NCI-H128 (cell line): Measurements from ENCODE around the gene CELSR2.
"Not testable (repeated sequence)": the region's sequence is repeated elsewhere in the genome, so short reads cannot be mapped to it uniquely, and the experiment has no call there.

ENCODE experiments used
- DNase-seq: peaks from one replicate; lab custom pipeline; 2025; ENCODE audit not compliant: unreplicated experiment; lab: John Stamatoyannopoulos, UW

Gene CELSR2

DNA sequence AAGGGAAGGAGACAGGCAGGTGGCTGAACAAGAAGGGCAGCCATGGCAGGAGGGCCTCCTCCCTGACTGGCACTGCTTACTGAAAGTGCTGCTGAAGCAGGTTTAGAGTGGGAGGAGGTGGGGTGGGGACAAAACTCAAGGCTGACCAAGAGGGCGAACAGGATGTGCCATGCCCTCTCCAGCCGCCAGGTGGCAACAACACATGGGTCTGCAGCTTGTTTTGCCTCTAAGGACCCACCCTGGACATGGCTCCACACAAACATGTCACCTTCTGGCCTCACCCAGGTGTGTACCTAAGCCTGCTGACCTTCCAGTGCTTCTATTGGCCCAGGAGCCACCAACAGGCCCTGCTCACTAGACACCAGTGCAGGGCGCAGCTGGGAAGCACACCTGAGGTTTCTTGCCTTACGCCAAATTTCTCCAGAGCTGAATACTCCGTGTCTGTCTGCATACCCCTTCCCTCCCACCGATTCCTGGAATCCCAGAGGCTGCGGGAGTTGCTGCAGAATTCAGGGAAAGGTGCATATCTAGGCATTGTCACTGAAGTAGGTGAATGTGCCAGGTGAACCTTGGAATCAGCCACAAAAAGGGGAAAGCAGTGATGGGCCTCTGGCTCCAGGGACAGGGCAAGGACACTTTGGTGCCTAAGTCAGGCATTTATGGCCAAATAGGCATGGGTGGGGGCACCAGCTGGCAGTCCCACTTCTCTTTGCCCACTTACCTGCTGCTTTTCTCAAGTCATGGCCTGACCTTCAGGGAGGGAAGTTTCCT is 28.3 kb downstream of the CELSR2 start:
- no peak for DNase-seq

DNA sequence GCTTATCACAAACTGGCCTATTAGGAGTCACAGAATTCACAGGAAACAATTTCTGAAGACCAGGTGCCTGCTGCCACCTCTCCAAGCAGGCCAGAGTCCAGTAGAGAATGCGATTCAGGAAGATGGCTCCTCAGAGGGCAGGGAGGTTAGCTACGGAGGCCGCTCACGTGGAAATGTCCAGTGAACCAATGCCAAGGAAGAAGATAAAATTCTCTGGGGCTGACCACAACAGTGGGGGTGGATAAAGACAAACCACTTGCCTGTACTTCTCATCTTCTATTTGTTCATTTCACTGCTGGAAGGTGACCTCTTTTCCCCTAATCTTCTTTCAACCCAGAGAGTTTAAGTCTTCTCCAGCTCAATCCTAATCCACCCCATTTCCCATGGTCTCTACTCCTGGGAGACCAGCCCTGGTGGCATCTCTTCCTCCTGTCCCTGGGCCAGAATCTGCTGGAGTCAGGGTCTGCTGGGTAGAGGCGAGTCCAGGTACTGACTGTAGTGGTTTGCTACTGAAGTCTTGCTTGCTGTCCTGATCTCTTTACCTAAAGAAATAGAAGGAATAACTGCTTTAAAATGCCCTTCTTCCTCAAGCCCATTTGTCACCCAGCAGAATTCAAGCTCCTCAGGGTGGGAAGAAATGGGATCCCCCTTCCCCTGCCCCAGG is 30.4 kb downstream of the CELSR2 start:
- DNase-seq: no peak

DNA sequence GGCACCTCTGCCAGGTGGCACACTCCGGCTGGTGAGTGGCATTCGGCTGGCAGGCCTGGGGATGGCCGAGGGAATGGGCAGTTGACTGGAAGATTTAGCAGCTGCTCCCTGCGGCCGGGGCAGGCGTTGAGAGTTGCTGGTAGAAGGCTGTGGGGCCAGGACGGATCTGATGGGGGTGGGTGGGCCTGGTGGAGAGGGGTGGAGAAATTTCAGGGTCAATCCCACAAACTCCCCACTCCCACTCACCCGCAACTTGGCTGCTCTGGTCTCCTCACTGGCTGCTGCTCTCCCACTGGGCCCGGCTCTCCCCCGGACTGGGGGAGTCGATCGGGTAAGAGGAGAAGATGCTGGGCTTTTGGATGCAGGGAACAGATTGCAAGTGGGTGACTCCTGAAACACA is 31.5 kb downstream of the CELSR2 start:
- DNase-seq: no peak

DNA sequence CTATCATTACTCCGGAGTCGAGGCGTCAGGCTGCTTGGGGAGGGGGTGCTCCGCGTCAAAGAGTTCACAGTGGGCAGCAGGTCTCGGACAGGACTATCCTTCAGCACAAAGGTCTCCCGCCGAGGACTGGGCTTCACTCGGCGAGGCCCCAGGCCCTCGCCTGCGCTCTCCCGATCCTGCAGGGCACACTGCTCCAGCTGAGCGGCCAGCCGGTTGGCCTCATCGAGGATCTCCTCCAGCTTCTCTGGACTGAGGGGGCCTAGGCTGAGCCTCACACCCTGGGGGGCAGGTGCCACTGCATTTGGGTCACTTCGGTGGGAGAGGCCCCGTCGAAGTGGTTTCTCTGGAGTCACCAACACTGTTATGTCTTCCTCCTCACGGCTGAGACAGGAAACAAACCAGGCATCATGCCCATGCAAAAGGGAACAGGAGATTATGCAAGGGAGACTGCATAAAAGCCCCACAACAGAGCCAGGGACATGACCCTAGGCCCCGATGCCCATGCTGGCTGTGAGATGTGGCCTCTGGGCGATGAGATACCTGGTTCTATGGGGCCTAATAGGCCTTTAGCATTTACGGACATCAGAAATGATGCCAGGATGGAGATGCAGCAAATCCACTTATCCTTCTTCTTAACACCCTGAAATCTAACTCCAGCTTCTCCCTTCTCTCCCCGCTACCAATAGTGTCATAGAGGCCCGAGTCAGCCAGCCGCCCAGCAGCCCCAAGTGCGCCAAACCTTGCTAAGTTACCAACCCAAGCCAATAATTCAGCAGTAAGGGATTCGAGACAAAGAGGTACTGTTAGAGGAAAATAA is 32.5 kb downstream of the CELSR2 start:
- DNase-seq: no peak

DNA sequence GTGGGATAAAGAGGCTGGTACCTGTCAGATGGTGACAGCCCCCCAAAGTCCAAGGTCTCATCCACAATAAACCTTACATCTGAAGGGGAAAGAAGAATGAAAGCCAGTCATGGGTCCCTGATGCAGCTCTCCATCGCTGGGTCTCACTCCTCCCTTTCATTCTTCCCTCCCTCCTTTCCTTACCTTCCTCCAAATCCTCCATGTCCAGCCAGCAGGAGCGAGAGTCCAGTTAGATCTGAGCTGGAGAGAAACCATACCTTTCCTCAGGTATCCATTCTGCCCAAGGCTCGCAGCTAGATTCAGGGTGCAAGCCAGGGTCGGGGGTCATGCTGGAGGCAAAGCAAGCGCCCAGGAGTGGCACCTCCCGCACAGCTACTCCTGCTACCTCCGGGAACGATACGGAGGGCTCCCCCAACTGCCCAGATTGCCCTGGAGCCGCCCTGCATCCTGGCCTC is 33.2 kb downstream of the CELSR2 start:
- DNase-seq: no peak

DNA sequence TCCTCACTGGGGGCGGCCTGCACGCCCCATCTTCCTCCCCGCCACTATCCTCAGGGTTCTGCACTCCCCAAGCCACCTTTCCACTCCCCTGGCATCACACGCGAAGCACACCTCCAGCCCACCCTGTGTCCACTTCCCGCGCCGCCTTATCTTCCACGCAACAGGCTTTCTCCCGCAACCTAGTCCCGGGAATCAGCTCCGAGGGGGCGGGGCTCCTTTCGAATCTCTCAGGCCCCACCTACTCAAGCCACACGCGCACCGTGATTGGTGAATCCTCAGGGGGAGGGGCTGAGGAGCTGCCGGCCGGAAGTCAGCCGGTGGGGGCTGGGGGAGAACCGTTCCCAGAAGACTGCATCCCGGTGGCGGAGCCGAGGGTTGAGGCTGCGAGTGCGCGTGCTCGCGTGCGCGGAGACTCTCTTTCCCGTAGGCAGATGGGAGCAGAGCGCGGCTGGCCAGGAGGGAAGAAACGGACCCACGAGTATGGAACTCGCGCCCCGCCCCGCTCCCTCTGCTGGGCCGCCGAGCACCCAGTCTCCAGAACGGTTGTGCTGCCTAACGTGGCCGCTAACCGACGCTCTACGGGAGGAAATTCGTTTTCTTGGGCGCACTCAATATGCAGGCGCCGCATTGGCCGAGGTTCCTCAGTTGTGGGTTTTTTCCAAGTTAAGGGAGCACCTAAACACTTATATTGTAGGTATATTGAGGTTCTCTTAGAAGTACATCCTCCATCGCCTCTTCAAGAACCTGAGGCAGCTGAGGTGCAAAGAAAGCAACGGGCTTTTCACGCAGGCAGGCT is 33.8 kb downstream of the CELSR2 start, which contains the start of gene PSRC1:
TSS of gene PSRC1 (minus strand) at position 194 of the 796 bp plus-strand sequence.
- peak; percentile 96 for DNase-seq

DNA sequence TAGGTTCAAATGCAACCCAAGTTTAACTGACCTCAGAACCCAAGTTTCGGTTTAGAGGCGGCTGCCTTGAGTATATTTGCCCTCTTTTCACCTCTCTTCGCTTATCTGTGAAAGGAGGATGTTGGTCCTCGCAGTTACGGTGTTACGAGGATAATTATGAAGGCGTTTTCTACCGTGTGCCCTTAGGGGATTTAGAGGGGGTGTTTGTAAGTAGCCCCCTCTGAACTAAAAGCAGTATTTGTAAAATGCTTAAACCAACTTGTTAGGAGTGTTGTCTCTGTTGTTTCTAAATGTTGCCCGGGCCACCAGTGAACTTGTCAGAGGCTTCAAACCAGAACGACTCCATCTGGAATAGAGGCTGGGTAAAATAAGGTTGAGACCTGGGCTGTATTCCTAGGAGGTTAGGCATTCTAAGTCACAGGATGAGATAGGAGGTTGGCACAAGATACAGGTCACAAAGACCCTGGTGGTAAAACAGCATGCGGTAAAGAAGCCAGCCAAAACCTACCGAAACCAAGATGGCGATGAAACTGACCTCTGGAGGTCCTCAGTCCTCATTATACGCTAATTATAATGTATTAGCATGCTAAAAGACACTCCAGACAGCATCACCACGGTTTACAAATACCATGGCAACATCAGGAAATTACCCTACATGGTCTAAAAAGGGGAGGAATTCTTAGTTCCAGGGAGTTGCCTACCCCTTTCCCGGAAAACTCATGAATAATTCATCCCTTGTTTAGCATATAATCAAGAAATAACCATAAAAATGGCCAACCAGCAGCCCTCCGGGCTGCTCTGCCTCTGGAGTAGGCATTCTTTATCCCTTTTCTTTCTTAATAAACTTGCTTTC is 34.6 kb downstream of the CELSR2 start:
- no peak for DNase-seq

DNA sequence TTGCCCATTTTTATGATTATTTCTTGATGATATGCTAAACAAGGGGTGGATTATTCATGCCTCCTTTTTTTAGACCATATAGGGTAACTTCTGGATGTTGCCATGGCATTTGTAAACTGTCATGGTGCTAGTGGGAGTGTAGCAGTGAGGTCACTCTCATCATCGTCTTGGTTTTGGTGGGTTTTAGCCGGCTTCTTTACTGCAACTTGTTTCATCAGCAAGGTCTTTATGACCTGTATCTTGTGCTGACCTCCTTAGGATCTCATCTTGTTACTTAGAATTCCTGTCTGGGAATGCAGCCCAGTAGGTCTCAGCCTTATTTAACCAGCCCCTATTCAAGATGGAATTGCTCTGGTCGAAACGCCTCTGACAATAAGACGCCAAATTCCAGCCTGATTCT is 37.4 kb downstream of the CELSR2 start:
- DNase-seq: not testable (repeated sequence)

DNA sequence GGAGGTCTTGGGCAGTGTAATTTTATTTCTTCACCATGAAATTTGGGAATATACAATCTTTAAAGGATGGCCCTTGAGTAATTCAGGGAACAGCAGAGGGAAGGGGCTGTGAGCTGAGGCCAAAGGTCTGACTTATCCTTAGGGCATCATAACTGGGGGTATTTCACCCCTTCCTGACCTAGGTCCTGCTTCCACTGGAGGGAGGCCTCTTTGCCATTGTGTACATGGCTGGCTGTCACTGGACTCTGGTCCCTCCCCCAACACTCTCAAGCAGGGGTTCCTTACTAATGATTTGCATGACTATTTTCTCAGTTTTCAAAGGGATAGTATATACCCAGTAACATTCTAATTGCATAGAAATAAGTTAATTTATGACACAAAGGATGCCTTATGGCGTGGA is 40.8 kb downstream of the CELSR2 start:
- no peak for DNase-seq

DNA sequence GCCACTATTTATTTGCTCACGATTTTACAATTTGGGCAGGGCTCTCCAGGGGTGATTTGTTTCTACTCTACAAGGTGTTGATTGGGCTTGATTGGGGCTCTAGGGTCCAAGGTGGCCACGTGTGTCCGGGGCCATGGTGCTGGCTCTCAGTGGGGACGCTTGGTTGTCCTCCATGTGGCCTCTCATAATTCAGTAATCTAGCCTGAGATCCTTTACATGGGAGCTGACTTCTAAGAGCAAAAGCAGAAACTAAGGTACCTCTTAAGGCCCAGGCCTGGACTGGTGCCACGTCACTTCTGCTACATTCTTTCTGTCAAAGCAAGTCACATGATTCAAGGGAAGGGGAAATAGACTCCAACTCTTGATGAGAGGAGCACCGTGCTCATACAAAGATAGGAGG is 41.7 kb downstream of the CELSR2 start:
- DNase-seq: no peak

DNA sequence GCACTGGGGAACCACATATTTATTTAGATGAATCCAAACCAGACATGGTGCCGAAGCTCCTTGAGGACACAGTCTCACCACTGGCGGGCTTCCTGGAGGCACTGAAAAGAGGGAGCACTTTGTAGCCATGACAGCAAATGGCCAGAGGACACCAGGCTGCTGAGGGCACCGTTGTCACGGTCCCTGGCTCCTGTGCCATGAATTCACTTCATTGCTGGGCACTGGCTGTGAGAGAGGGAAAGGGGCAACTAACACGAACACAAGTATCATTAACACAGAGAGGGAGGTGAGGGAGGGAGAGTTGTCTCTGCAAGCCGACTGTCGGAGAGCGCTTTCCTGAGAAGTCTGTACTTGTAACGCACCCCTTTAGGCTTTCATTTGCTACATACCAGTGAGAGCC is 43.0 kb downstream of the CELSR2 start:
- DNase-seq: no peak

DNA sequence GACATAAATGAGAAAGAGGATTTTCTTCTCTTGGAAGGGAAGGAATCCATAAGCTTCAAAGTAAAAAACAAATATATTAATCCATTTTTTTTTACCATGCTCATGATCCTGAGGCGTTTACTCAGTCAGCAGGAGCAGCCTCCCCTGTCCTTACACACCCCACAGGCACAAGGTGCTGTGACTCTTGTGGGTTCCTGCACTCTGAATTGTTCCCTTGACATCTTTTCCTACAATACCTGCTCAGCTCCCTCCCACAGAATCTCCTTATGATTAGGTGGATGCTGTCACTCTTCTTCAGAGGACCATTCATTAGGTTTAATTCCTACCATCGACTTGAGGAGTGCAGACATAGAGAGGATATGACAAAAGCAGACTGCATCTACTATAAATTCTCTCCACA is 43.7 kb downstream of the CELSR2 start:
- no peak for DNase-seq

DNA sequence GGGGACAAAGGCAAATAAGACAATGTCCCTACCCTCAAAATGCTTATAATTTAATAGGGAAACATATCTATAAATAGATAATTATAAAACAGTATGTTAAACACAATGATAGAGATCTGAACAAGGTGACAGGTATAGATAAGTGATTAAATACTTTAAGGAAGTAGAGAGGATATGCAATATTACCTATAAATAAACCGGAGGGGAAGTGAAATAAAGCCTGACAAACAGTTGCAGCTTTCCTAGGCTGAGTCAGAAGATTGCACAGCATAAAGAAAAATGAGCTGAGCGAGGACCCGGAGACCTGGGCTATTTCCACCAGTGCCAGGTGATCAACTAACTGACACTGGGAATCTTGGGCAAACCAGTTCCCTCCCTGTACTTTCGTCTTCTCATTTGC is 45.1 kb downstream of the CELSR2 start:
- DNase-seq: no peak

DNA sequence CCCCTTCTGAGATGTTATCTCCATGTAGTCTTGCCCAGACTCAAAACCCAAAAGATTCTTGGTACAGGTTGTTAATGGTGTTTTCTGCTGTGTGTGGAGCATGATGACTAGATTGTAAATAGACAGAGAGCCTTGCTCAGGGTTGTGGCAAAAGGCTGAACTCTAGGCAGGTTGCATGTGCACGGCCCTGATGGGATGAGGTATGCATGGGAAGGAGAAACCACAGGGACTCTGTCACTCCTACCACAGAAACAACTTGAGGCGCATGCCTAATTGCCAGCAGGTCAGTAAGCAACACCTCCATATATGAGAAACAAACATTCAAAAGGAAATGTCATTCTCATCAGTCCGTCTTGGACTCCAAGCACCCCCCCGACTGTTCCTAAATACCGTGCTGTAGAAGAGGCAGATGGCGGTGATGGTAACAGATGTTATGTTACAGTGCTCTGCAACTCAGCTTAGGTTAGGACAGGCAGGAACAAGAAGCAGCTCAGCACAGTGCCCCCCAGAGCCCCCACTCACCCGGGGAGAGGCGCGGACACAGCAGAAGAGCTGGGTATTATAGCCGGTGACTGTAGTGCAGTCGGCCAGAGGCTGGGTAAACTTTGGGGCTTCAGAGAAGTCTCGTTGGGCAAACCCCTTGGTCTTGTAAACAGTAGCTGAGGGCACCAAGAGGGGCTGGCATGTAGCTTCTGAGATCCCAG is 46.5 kb downstream of the CELSR2 start:
- no peak for DNase-seq

DNA sequence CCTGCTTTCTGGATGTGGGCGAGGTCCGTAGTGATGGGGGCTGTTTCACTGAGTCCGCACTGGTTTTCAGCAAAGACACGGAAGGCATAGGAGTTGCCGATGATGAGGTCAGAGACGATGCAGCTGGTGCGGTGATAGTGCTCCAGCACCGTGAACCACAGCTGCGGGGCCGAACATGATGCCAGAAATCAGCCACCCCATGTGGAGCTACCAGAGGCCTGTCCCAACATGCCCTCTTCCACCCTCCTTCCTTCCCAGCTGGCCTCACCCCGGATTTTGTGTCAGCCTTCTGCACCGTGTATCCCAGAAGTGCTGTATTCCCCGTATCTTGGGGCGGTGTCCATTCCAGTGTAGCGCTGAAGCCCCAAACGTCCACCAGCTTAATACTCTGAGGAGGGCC is 47.4 kb downstream of the CELSR2 start:
- DNase-seq: no peak

DNA sequence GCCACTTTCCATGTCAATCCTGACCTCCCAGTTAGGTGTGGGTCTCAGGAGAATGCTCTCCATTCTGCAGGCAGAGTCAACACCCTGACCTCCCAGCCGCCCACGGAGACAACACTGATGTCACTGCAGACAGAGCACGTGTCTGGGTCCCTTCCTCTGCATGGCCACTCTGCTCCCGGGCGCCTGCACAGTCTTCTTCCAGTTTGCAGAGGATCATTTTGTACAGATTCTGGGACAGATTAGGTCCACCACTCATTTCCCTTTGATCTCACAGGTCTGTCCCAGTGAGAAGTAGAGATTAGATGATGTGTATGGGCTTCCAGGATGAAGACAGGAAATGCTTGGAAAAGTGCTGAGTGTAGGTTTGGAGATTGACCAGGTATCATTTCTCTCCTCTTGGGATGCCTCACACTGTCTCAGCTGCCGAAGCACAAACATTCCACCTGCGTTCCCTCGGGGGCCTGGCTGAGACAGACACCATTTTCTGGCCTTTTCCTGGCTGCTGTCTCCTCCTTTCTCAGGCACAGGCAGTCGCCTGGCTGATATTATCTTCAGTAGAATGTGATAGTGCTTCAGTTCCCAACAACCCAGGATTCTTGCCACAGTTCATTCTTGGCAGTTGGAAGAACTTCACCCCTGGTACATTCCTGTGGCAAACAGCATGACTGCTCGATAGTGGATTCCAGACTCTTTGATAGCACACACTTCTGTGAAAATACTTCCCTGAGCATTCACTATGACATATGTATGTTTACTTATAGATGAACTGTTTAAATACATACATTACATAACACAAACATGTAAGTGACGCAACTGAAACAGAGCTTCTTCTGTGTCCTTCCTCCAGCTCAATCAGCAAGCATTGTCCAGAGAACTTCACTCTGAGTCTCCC is 49.6 kb downstream of the CELSR2 start:
- DNase-seq: no peak

DNA sequence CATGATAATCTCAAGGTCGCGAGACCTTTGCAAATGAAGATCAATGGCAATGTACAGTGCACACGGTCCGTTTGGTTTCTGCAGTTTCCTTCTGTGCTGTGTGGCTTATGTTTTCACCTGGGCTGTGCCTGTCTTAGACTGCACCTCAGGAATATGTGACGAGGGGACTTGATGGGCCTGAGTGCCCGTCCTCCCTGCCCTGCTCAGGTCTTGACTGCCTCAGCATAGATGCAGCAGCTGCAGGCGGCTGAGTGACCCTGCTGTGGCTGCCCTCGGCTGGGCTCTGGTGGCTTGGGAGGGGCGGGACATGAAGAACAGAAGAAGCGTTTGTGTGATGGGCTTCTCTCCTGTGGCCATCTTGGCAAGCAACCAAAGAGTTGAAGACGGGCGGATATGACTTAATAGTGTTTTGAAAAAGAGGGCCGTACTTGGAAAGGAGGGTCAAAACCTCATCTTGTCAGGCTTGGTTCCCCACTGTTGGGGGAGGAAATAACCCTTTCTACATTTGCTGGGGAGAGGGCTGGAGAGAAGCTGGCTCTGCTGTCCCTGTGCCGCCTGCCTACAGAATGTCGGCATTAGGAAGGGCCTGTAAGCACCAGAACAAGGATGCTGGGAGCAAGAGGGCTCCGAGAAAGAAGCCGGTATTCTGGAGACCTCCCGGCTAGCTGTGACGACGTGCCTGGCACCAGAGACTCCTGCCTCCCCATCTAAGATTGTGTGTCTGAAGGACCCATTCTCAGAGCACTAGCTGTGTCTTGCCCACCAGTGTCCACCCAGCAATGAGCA is 50.4 kb downstream of the CELSR2 start:
- DNase-seq: no peak
